ENCODE measurements around the gene DNER.
"Not testable (repeated sequence)": the region's sequence is repeated elsewhere in the genome, so short reads cannot be mapped to it uniquely, and the experiment has no call there.

The DNER gene

DNA sequence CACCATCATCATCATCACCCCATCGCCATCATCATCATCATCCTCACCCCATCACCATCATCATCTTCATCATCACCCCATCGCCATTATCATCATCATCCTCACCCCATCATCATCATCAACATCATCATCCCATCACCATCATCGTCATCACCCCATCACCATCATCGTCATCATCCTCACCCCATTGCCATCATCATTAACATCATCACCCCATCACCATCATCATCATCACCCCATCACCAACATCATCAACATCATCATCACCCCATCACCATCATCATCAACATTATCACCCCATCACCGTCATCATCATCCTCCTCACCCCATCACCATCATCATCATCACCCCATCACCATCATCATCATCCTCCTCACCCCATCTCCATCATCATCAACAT is 151.0 kb downstream of the DNER start:
- no peak for DNase-seq

DNA sequence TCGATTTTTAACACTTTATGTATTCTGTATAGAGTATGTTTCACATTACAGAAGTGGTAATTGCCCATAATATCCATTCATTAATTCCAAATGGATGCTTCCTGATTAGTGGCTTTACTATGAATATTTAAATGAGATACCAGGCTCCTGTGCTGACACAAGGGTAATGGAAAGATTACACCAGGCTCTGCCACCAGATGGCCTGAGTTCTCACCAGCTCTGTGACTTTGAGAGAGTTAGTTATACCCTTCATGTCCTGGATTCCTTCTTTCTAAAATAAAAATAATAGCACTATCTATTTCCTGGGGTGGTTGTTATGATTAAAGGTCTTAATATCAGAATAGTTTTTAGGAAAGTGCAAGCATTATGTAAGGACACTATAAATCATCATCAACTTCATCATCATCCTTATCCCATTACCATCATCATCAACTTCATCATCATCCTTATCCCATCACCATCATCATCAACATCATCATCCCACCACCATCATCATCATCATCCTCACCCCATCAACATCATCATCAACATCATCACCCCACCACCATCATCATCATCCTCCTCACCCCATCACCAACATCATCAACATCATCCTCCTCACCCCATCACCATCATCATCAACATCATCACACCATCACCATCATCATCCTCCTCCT is 151.8 kb downstream of the DNER start:
- DNase-seq: no peak

DNA sequence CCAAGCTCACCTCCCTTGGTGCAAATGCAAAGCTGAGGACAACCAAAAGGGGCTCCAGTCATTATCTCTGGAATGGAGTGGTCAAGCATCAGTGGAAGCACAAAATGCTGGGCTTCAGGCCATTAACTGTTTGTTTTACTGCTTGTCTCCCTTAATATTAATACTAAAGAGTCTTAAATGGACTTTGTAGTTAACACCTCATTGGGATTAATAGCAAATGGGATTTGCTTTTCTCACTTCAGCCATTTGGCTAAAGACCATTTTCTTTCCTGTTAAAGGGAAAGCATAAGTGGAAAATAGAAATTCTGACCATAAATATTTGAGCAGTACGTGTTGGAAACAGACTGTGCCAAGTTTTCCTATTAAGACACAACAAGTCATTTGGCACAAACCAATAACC is 154.4 kb downstream of the DNER start:
- DNase-seq: no peak

GRCh38 chr2:229553091-229553490 is 161.3 kb downstream of the DNER start:
- no peak for DNase-seq

- DNase-seq: no peak
Observed at GRCh38 chr2:229543176-229543873, 171.0 kb downstream of the DNER start.

DNA sequence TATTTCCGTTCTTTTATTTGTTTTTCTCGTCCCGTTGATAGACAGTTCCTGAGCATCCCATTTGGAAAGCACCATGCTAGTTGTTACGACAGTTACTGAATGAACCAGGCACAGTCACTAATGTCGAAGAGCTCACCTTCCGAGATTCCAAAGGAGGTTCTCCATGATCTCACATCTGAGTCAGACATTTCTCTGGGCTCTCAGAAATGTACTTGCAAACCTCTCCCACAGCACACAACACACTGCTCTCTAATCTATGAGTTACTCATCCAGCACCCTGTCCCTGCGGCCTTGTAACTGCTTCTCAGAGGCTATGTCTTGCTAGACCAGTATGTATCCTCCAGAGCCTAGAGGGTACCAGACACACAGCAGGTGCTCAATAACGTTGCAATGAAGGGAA is 174.7 kb downstream of the DNER start:
- DNase-seq: peak; percentile 65

- no peak for DNase-seq
Observed at GRCh38 chr2:229531594-229531993, 182.8 kb downstream of the DNER start.

GRCh38 chr2:229530434-229530833 is 183.9 kb downstream of the DNER start:
- DNase-seq: no peak

- DNase-seq: no peak
Observed at GRCh38 chr2:229528846-229529245, 185.5 kb downstream of the DNER start.

DNA sequence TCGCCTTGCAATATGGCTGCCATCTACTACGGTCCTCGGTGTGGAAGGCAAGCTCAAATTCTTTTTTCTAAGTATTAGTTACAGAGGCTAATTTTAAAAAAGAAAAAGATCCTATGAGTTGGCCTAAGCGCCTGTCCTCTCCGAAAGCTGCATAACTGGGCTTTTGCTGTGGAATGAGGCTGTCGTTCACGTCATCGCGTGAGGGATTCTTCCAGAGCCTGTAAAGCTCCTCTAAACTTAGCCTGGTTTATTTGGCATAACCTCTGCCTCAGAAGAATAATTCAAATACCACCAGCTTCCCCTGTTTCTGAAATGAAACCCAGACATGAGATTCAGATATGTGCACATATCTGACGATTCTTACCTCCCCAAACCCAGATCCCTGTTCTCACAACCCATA is 187.4 kb downstream of the DNER start:
- no peak for DNase-seq

DNA sequence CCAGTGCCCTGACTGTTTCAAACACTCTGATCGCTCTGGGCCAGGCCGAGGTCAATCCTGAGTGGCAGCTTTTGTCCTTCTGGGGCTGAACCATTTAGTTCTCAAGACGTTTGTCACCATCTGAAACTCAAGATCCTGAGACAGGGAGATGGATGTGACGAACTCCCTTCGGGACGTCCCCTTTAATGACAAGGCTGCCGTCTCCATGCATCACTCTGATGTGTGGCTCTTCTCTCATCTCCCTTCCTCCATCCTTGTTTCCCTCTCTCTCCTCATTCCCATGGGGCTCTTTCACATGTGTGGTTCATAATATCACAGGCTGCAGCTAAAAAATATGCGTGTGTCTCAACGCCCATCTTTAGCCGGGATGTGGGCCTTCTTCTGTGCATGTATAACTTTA is 189.6 kb downstream of the DNER start:
- no peak for DNase-seq

DNA sequence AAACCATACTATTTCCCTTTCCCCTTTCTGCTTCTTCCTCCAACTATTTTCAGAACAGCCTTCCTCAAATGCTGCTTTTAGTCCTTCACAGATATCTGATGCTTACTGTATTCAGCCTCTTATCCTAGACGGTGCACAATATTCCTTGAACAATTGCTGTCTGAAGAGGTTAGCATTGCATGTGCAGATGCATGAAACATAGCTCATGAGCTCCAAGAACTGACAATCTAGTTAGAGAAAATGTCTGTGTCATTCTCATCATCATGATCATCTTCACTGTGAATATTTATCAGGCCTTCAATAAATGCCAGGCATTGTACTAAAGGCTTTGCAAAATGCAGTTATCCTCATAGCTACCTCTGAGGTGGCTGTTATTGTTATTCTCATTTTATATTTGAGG is 190.7 kb downstream of the DNER start:
- DNase-seq: no peak

DNA sequence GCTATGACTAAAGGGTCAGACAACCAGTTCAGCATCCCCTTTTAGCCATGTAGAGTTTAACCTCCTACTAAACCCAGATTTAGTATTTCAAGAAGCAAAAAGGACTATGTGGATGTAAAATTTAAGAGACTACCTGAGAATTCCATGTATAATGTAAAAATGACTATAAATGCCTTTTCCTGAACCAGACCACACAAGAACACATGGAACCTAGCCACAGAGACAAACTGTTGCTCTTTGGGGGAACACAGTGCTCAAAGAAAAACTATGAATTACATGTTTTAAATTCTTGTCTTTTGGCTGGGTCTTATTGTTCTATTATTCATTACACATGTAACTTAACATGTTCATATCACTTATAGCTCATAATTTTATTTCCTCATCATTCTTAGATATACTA is 192.8 kb downstream of the DNER start:
- no peak for DNase-seq

DNA sequence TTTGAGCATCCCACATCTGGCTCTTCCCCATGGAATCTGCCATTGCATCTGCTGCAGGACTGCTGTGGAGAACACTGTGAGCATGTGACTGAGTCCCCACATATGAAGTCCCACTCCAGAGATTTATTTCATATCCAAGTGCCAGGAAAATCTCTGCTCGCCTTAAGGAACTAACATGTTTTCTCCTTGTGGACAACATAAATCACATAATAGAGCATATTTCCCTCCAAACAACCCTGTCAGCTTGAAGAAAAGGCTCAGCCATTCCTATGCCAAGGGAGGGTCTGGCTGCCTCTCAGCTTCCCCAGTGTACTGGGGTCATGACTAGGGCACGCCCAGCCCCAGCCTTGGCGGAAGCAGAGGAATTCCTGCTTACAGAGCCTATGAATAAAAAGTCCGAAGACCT is 193.7 kb downstream of the DNER start:
- DNase-seq: no peak

DNA sequence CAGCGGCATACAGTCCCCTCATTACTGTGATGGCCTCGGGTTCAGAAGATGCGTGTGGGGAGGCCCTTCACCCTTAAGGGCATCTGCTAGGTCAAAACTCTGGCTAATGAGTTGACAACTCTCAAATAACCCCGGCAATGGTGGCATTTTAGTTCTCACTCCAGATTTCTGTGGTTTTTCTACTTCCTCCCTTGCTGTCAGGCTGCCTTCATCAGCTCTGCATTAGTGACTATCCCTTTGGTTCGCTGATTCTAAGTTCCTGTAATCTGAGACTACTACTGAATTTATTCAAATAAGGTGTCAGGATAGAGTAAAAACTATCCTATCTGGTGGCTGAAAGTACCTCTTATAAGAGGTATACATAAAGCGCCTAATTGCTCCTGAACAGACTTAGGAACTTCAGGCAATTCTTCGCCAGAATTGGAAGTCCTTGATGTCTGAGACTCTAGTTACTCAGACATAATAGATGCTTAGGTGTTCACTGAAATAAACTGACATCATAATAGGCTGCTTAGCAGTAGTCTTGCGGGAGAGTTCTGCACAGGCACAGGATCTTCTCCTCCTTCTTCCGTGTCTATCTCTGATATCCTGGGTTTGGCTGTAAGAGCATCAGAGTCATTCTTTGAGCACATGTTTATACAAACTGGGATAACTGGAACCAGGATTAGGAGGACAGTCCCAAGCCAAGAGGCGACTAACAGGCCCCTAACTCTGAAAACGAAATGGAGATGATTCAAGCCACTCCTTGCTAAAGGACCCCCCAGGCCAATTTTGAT is 194.5 kb downstream of the DNER start:
- no peak for DNase-seq

- no peak for DNase-seq
Observed at GRCh38 chr2:229514273-229514895, 200.0 kb downstream of the DNER start.

- no peak for DNase-seq
Observed at GRCh38 chr2:229511524-229511923, 202.8 kb downstream of the DNER start.

- not testable (repeated sequence) for DNase-seq
Observed at GRCh38 chr2:229506699-229507098, 207.7 kb downstream of the DNER start.

GRCh38 chr2:229501051-229501794 is 213.1 kb downstream of the DNER start:
- no peak for DNase-seq

- DNase-seq: no peak
Observed at GRCh38 chr2:229492034-229492433, 222.3 kb downstream of the DNER start.

GRCh38 chr2:229490167-229490566 is 224.2 kb downstream of the DNER start:
- no peak for DNase-seq

DNA sequence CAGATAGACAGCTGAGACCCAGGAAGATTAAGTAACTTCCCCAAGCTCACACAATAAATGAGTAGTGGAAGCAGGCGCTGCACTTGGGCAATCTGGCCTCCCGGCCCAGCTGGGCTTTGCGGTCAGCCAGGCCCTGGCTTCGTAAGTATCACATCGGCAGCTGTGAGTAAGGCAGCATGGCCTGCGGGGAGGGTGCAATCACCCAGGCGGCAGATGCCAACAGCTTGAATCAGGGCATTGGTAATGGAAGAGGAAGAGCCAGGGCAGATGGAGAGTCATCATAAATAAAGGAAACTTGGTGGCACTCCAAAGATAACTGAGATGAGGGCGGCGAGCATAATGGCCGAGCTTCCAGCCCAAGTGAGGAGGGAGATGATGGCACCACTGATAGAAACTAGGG is 225.3 kb downstream of the DNER start:
- peak; percentile 28 for DNase-seq

DNA sequence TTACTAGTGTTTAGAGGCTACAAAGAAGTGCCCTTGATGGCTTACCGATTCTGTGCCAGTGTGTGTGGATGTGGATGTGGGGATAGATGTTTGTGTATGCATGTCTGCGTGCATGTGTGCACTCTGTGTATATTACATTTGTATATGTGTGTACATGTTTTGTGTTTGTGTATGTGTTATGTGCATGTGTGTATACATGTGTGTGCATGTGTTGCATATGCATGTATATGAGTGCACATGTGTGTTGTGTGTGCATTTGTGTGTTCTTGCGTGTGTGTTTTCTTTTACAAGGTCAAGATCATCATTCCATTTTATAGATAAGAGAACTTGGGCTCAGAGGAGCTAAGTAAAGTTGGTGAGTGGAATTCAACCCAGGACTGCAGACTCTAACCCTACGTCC is 226.1 kb downstream of the DNER start:
- no peak for DNase-seq

Measured in NCI-H226 (cell line).